Measurements from ENCODE around the gene KDM3B.

The KDM3B gene

GRCh38 chr5:138450971-138451370, 98.5 kb downstream of the KDM3B start:
- no peak for DNase-seq

- no peak for DNase-seq
Measured at GRCh38 chr5:138452720-138453119, 100.2 kb downstream of the KDM3B start.

DNA sequence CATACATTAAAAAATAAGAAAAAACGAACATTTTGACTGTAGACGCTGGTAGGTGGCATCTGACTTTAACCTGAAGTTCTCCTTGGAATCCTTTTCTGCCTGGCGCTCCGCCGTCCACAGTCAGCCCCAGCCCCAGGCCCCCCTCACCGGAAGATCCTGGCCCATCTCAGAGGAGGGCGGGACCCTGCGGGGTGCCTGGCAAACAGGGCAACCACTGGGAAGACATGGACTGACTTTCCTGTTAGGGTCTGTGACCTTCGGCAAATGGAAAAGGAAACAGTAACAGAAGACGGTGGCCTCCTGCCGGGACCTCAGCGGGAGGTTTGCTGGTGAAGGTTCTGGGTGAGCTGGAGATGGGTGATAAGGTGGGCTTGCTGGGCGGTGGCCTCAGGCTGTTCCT, 101.1 kb downstream of the KDM3B start:
- DNase-seq: no peak

- DNase-seq: no peak
Measured at GRCh38 chr5:138454121-138454520, 101.6 kb downstream of the KDM3B start.

- DNase-seq: no peak
Measured at GRCh38 chr5:138455232-138455930, 102.9 kb downstream of the KDM3B start.

- no peak for DNase-seq
Measured at GRCh38 chr5:138457531-138458275, 105.2 kb downstream of the KDM3B start.

GRCh38 chr5:138458384-138458783, 105.9 kb downstream of the KDM3B start:
- no peak for DNase-seq

- no peak for DNase-seq
Measured at GRCh38 chr5:138458856-138459255, 106.4 kb downstream of the KDM3B start.

DNA sequence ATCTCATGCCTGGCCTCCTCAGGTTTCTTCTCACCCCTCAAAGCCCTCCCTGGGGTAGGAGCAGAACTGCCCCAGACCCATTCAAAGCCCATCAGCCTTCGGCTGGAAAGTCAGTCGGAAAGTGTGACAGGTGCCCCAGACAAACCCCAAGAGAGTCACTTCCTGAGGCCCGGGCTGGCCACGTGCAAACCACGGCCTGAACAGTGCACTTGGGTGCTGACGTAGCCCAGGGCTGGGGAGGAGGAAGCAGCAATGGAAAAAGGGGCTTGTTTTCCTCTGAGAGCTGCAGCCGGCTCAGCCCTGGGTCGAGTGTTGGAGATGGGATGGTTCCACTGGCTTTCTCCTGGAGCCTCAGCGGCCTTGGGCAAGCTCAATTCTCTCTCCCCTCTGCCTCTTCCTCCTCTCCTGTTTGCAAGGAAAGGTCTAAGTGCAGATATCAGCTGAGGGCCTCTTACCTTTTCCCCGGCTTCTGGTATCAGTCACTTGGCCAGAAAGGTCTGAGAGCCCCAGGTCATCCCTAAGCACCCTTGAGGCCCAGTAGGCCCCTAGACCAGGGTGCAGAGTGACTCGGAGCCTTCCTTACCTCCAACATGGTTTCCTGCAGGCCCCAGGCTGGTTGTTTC, 106.9 kb downstream of the KDM3B start:
- no peak for DNase-seq

DNA sequence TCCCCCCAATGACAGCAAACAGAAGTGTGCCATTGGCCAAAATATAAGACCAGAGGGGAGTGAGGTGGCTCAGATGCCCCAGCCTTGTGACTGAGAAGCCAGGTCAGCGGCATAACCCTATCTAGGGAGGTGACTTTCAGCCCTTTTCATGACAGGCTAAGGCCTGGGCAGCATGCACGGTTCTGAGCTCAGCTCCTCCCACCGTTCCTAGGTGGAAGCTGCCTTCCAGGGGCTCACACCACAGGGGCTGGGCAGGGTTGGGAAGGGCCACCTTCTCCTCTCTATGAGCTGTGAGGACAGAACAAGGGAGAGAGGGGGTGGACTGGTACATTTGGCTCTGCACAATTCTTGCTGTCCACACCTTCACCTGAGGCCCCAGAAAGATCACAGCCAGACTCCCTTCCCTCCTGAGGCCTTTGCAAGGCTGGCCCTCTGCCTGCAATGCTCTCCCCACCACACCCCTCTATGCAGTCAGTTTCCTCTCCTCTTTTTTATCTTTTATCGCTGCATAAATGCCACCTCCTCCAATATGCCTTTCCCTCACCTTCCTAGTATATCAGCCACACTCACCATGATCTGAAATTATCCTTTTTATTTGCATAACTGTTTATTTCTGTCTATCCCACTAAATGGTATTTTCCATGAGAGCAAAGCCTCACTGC, 107.7 kb downstream of the KDM3B start:
- no peak for DNase-seq

DNA sequence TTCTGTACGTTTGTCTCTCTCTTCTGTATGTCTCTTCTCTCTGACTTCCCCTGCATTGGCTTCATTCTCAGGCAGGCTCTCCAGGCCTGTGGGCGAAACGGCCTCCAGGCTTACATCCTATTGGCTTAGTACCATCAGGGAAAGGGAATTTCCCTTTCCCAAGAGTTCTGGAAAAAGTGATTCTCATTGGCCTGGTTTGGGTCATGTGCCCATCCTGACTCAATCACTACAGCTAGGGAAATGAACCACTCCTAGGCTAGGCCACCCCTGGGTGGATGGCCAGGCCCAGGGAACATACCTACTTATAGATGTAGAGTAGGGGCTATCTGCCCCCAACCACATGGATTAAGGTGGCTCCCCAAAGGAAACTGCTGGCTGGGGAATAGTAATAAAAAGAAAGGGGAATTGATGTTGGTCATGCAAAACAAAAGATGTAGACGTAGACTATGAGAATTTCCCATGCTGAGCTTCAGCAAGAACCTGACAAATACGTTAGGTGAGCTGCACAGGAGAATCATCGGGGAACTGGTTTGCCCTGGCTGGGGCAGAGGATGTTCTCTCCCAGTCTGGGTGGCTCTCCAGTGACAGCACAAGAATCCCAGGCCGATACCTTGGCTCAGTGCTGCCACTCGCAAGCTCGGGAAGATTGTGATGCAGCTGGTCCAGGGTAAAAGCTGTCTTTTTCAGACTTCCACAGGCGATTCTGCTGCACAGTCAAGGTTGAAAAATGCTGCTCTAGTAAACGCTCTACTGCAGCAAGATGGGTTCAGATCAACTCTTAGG, 109.0 kb downstream of the KDM3B start:
- no peak for DNase-seq

DNA sequence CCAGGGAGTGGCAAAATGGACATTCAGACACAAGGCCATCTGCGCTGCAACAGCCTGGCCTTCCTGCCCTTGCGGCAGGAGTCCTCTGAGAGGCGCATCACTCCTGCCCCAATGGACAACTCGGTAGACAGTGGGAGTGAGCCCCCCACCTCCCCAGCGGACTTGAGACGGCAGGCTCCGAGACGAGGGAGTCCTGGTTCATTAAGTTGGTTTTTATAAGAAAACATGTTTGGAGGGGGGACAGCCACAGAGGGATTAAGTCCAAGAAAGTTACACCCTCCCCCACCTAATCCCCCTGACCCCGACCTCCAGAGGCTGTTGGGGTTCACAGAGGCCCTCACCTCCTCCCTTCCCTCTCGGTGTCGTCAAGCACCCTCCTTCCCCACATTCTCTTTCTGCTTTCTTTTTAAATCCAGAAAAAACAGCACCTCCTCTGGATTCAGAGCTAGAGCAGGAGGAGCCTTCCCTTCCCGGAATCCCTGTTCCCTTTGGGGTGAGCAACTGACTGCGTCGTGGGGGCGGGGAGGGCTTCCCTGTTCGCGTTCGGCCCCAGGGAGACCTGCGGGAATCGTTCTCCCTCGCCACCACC, 111.0 kb downstream of the KDM3B start:
- no peak for DNase-seq

GRCh38 chr5:138464008-138464387, 111.5 kb downstream of the KDM3B start:
- peak; percentile 99 for DNase-seq

- peak; percentile 98 for DNase-seq
Measured at GRCh38 chr5:138464388-138465260, 112.1 kb downstream of the KDM3B start.

DNA sequence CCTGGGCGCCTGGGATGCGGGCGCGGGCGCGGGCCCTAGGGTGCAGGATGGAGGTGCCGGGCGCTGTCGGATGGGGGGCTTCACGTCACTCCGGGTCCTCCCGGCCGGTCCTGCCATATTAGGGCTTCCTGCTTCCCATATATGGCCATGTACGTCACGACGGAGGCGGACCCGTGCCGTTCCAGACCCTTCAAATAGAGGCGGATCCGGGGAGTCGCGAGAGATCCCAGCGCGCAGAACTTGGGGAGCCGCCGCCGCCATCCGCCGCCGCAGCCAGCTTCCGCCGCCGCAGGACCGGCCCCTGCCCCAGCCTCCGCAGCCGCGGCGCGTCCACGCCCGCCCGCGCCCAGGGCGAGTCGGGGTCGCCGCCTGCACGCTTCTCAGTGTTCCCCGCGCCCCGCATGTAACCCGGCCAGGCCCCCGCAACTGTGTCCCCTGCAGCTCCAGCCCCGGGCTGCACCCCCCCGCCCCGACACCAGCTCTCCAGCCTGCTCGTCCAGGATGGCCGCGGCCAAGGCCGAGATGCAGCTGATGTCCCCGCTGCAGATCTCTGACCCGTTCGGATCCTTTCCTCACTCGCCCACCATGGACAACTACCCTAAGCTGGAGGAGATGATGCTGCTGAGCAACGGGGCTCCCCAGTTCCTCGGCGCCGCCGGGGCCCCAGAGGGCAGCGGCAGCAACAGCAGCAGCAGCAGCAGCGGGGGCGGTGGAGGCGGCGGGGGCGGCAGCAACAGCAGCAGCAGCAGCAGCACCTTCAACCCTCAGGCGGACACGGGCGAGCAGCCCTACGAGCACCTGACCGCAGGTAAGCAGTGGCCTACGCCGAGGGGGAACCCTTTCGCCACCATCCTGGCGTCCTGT, 113.0 kb downstream of the KDM3B start, which contains the start of gene EGR1:
EGR1 (plus strand) TSS at position 219 of the 864 bp plus-strand sequence; CDS start at position 502, 283 bp downstream.
- DNase-seq: peak; percentile 98

- DNase-seq: peak; percentile 64
Measured at GRCh38 chr5:138466125-138466899, 113.8 kb downstream of the KDM3B start.

GRCh38 chr5:138466900-138467710, 114.6 kb downstream of the KDM3B start:
- DNase-seq: peak; percentile 64

DNA sequence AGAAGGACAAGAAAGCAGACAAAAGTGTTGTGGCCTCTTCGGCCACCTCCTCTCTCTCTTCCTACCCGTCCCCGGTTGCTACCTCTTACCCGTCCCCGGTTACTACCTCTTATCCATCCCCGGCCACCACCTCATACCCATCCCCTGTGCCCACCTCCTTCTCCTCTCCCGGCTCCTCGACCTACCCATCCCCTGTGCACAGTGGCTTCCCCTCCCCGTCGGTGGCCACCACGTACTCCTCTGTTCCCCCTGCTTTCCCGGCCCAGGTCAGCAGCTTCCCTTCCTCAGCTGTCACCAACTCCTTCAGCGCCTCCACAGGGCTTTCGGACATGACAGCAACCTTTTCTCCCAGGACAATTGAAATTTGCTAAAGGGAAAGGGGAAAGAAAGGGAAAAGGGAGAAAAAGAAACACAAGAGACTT, 115.2 kb downstream of the KDM3B start:
- DNase-seq: no peak

All from right forelimb (tissue), 1 donor.